ENCODE measurements around the gene MAP3K14. TPM values are rescaled to one million over a fixed set of nuclear protein-coding genes. Genes with fewer than 3 reads are reported as not detected.
A peak's percentile ranks its signal among the peaks of the same experiment; 100 is the strongest.

MAP3K14 gene
- total RNA-seq, 4 donors from 2014 or later = 4.1 to 21.7 (median 6.2) TPM

GRCh38 chr17:45338996-45339535, 22.2 kb upstream of the MAP3K14 start:
- Histone ChIP-seq H3K4me1 (peaks cover 0 to 20% of the 10 kb centered on the region in 2 donors), H3K27me3 (no peaks in the 10 kb centered on the region), H3K36me3 (no peaks in the 10 kb centered on the region), H3K27ac (no peak overlapping the region), H3K4me3 (replicated peaks in 1 of 3) (no peak overlapping the region), H3K9me3 (no peaks in the 10 kb centered on the region)
- WGBS, 2 donors = 85 to 87% methylated on average over 8 of the region's 8 CpGs
- no peak for TF ChIP-seq CTCF (IDR thresholded peaks at IDR 0.05)
- TF ChIP-seq POLR2A (IDR thresholded peaks at IDR 0.05) = no peak
- DNase-seq = no peak
- intact Hi-C loops (cut with DNase I) = no loop called here

- H3K27ac ChIP-seq = peak overlapping the region in 2 of 3 donors; percentile 32 to 59
- H3K4me3 ChIP-seq (replicated peaks in 1 of 3) = no peak overlapping the region
- intact Hi-C loops (cut with DNase I) = no loop called here
- no peaks in the 10 kb centered on the region for H3K9me3 ChIP-seq
- H3K36me3 ChIP-seq = no peaks in the 10 kb centered on the region
- H3K27me3 ChIP-seq = no peaks in the 10 kb centered on the region
- 74 to 77% methylated on average over 15 of the region's 15 CpGs for WGBS, 2 donors
- TF ChIP-seq POLR2A (IDR thresholded peaks at IDR 0.05) (no peak), CTCF (IDR thresholded peaks at IDR 0.05) (no peak)
- DNase-seq = no peak
- peaks cover 0 to 20% of the 10 kb centered on the region in 2 donors for H3K4me1 ChIP-seq
These were observed 21.4 kb upstream of the MAP3K14 start for GRCh38 chr17:45338023-45338781.

- no peak overlapping the region for H3K27ac ChIP-seq
- intact Hi-C loops (cut with DNase I) = no loop called here
- H3K27me3 ChIP-seq = no peaks in the 10 kb centered on the region
- TF ChIP-seq CTCF (IDR thresholded peaks at IDR 0.05) (no peak), POLR2A (IDR thresholded peaks at IDR 0.05) (no peak)
- H3K9me3 ChIP-seq = no peaks in the 10 kb centered on the region
- H3K4me3 ChIP-seq (replicated peaks in 1 of 3) = no peak overlapping the region
- no peaks in the 10 kb centered on the region for H3K36me3 ChIP-seq
- 86 to 88% methylated on average over 9 of the region's 9 CpGs for WGBS, 2 donors
- peaks cover 0 to 15% of the 10 kb centered on the region in 2 donors for H3K4me1 ChIP-seq
- no peak for DNase-seq
These were observed 19.8 kb upstream of the MAP3K14 start for GRCh38 chr17:45336390-45337182.

- peaks cover 0 to 9% of the 10 kb centered on the region in 2 donors for H3K4me1 ChIP-seq
- intact Hi-C loops (cut with DNase I) = no loop called here
- WGBS, 2 donors = 90 to 92% methylated on average over 5 of the region's 5 CpGs
- H3K4me3 ChIP-seq (replicated peaks in 1 of 3) = no peak overlapping the region
- no peaks in the 10 kb centered on the region for H3K36me3 ChIP-seq
- no peak for TF ChIP-seq CTCF (IDR thresholded peaks at IDR 0.05)
- no peak for TF ChIP-seq POLR2A (IDR thresholded peaks at IDR 0.05)
- H3K27ac ChIP-seq = no peak overlapping the region
- no peaks in the 10 kb centered on the region for H3K27me3 ChIP-seq
- no peak for DNase-seq
- H3K9me3 ChIP-seq = no peaks in the 10 kb centered on the region
These were observed 18.9 kb upstream of the MAP3K14 start for GRCh38 chr17:45335721-45336120.

Data from thyroid gland (tissue), 4 donors.